HepG2 (cell line): Measurements from ENCODE around the gene GFY. TPM values are rescaled to one million over a fixed set of nuclear protein-coding genes. Genes with fewer than 3 reads are reported as not detected.

ENCODE experiments used
- CAMTA2 ChIP-seq: sonication (generic); formaldehyde crosslinking; IDR thresholded peaks from 2 replicates; pipeline ENCODE4 v1.4.0; 2020; ENCODE audit warnings: mild to moderate bottlenecking, missing genetic modification reagents, borderline replicate concordance
- HES4 ChIP-seq: sonication (generic); formaldehyde crosslinking; IDR thresholded peaks from 2 replicates; pipeline ENCODE4 v1.9.0; 2021; ENCODE audit warnings: mild to moderate bottlenecking, missing genetic modification reagents, borderline replicate concordance
- KAT8 ChIP-seq: IDR thresholded peaks from 2 replicates; pipeline ENCODE4 v1.6.1; 2016; ENCODE audit warnings: missing genetic modification reagents, missing compliant biosample characterization
- MZF1 ChIP-seq: sonication (generic); formaldehyde crosslinking; IDR thresholded peaks from 2 replicates; pipeline ENCODE4 v1.8.1; 2023; ENCODE audit warnings: mild to moderate bottlenecking, missing genetic modification reagents, borderline replicate concordance
- YEATS2 ChIP-seq: sonication (generic); formaldehyde crosslinking; IDR thresholded peaks from 2 replicates; pipeline ENCODE4 v1.4.0; 2020; ENCODE audit warnings: missing genetic modification reagents, borderline replicate concordance
- ZNF251 ChIP-seq: sonication (generic); formaldehyde crosslinking; IDR thresholded peaks from 2 replicates; pipeline ENCODE4 v1.9.0; 2021; ENCODE audit warnings: mild to moderate bottlenecking, missing genetic modification reagents
- ZNF343 ChIP-seq: sonication (generic); formaldehyde crosslinking; IDR thresholded peaks from 2 replicates; pipeline ENCODE4 v1.4.0; 2020; ENCODE audit warnings: mild to moderate bottlenecking, missing genetic modification reagents
- ZNF720 ChIP-seq: sonication (generic); formaldehyde crosslinking; IDR thresholded peaks from 2 replicates; pipeline ENCODE4 v1.4.0; 2020; ENCODE audit warnings: missing genetic modification reagents
- polyA plus RNA-seq, 8 experiments: library from polyadenylated mRNA; depleted of rRNA in 3 of 8; stranded (reverse) in 7 of 8; unstranded in 1 of 8; fragments of >200 nt; fragmentation: Illumina TruSeq in 4 of 8; extraction: Trizol in 4 of 8; gene quantifications; 2 replicates each; pipeline versions ENCODE4 v1.2.1 to v1.2.3, GENCODE V29; 2011 to 2016; ENCODE audit warnings: low read depth in 4 of 8, missing spikeins in 1 of 8, mixed read lengths in 1 of 8; ENCODE audit not compliant: insufficient read depth in 1 of 8
- total RNA-seq, 5 experiments: library from RNA; depleted of rRNA; stranded (reverse); fragments of >200 nt; fragmentation: Illumina TruSeq; extraction: Trizol; gene quantifications; 2 replicates each; pipeline ENCODE4 v1.2.3, GENCODE V29; 2016; ENCODE audit warnings: low read depth in 1 of 5
- TF ChIP-seq, protein P1 (sequence below): sonication (generic); formaldehyde crosslinking; IDR thresholded peaks from 2 replicates; pipeline ENCODE4 v1.9.0; 2021; ENCODE audit warnings: mild to moderate bottlenecking, missing genetic modification reagents
- TF ChIP-seq, protein P2 (sequence below): sonication (generic); formaldehyde crosslinking; IDR thresholded peaks from 2 replicates; pipeline ENCODE4 v1.4.0; 2020; ENCODE audit warnings: mild to moderate bottlenecking, missing genetic modification reagents
- TF ChIP-seq, protein P3 (sequence below): sonication (generic); formaldehyde crosslinking; conservative IDR thresholded peaks from 2 replicates; pipeline ENCODE4 v1.4.0; 2020; ENCODE audit warnings: missing genetic modification reagents
- TF ChIP-seq, protein P4 (sequence below): sonication (generic); formaldehyde crosslinking; conservative IDR thresholded peaks from 2 replicates; pipeline ENCODE4 v1.4.0; 2020; ENCODE audit warnings: missing genetic modification reagents
- TF ChIP-seq, protein P5 (sequence below): sonication (generic); formaldehyde crosslinking; IDR thresholded peaks from 2 replicates; pipeline ENCODE4 v1.5.0; 2020; ENCODE audit warnings: mild to moderate bottlenecking, missing genetic modification reagents, moderate library complexity
- TF ChIP-seq, protein P6 (sequence below): sonication (generic); formaldehyde crosslinking; IDR thresholded peaks from 2 replicates; pipeline ENCODE4 v1.8.0; 2022; ENCODE audit warnings: low read depth, missing genetic modification reagents

Gene GFY
- total and polyA plus RNA-seq, 2 of the 13 experiments (the other 11 are each of a cell fraction or from before 2014, with no cell fraction given), result not detected

DNA sequence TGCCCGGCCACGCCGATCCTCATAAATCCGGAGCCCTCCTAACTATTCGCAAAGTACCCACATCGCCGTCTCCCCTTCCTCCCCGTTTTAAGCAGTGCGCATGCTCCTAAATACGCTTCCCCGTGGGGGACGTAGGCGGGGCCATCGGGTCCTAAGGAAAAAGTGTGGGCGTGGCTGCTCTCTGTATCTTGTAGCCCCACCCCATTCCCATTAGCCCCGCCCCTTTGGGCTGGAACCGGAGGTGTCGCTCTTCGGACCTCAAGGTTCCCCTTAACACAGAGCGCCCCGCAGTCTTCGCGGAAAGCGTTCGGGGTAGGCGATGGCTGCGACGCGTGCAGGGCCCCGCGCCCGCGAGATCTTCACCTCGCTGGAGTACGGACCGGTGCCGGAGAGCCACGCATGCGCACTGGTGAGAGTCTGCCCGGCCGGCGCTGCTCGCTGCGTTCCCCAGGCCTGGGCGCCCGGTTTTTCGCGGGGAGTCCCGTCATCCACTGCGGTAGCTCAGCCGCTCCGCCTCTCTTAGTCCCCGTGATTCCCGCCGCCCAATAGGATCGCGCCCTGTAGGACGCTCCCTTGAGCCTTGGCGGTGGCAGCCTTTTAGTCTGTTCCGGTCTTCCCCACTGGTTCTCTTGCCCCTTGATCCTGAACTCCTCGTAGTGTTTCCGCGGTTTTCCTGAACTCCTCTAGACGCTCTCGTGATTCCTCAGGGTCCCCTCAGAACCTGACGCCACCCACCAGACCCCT lies 28.0 kb downstream of the GFY start, which contains the start of gene ALDH16A1 (continued):
- TF ChIP-seq, protein P1, sequence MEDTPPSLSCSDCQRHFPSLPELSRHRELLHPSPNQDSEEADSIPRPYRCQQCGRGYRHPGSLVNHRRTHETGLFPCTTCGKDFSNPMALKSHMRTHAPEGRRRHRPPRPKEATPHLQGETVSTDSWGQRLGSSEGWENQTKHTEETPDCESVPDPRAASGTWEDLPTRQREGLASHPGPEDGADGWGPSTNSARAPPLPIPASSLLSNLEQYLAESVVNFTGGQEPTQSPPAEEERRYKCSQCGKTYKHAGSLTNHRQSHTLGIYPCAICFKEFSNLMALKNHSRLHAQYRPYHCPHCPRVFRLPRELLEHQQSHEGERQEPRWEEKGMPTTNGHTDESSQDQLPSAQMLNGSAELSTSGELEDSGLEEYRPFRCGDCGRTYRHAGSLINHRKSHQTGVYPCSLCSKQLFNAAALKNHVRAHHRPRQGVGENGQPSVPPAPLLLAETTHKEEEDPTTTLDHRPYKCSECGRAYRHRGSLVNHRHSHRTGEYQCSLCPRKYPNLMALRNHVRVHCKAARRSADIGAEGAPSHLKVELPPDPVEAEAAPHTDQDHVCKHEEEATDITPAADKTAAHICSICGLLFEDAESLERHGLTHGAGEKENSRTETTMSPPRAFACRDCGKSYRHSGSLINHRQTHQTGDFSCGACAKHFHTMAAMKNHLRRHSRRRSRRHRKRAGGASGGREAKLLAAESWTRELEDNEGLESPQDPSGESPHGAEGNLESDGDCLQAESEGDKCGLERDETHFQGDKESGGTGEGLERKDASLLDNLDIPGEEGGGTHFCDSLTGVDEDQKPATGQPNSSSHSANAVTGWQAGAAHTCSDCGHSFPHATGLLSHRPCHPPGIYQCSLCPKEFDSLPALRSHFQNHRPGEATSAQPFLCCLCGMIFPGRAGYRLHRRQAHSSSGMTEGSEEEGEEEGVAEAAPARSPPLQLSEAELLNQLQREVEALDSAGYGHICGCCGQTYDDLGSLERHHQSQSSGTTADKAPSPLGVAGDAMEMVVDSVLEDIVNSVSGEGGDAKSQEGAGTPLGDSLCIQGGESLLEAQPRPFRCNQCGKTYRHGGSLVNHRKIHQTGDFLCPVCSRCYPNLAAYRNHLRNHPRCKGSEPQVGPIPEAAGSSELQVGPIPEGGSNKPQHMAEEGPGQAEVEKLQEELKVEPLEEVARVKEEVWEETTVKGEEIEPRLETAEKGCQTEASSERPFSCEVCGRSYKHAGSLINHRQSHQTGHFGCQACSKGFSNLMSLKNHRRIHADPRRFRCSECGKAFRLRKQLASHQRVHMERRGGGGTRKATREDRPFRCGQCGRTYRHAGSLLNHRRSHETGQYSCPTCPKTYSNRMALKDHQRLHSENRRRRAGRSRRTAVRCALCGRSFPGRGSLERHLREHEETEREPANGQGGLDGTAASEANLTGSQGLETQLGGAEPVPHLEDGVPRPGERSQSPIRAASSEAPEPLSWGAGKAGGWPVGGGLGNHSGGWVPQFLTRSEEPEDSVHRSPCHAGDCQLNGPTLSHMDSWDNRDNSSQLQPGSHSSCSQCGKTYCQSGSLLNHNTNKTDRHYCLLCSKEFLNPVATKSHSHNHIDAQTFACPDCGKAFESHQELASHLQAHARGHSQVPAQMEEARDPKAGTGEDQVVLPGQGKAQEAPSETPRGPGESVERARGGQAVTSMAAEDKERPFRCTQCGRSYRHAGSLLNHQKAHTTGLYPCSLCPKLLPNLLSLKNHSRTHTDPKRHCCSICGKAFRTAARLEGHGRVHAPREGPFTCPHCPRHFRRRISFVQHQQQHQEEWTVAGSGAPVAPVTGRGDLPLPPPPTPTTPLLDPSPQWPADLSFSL (CRISPR knock-in tag), result no peak
- TF ChIP-seq CAMTA2 (CRISPR knock-in tag) (peak; percentile 77), ZNF343 (CRISPR knock-in tag) (no peak), HES4 (CRISPR knock-in tag) (no peak), YEATS2 (CRISPR knock-in tag) (peak; percentile 88), ZNF251 (CRISPR knock-in tag) (no peak), KAT8 (CRISPR knock-in tag) (peak; percentile 83), ZNF720 (CRISPR knock-in tag) (no peak), MZF1 (CRISPR knock-in tag) (no peak)
- TF ChIP-seq, protein P2, sequence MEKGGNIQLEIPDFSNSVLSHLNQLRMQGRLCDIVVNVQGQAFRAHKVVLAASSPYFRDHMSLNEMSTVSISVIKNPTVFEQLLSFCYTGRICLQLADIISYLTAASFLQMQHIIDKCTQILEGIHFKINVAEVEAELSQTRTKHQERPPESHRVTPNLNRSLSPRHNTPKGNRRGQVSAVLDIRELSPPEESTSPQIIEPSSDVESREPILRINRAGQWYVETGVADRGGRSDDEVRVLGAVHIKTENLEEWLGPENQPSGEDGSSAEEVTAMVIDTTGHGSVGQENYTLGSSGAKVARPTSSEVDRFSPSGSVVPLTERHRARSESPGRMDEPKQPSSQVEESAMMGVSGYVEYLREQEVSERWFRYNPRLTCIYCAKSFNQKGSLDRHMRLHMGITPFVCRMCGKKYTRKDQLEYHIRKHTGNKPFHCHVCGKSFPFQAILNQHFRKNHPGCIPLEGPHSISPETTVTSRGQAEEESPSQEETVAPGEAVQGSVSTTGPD (CRISPR knock-in tag), result no peak
- TF ChIP-seq, protein P3, sequence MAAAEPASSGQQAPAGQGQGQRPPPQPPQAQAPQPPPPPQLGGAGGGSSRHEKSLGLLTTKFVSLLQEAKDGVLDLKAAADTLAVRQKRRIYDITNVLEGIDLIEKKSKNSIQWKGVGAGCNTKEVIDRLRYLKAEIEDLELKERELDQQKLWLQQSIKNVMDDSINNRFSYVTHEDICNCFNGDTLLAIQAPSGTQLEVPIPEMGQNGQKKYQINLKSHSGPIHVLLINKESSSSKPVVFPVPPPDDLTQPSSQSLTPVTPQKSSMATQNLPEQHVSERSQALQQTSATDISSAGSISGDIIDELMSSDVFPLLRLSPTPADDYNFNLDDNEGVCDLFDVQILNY (CRISPR knock-in tag), result peak; percentile 95
- TF ChIP-seq, protein P4, sequence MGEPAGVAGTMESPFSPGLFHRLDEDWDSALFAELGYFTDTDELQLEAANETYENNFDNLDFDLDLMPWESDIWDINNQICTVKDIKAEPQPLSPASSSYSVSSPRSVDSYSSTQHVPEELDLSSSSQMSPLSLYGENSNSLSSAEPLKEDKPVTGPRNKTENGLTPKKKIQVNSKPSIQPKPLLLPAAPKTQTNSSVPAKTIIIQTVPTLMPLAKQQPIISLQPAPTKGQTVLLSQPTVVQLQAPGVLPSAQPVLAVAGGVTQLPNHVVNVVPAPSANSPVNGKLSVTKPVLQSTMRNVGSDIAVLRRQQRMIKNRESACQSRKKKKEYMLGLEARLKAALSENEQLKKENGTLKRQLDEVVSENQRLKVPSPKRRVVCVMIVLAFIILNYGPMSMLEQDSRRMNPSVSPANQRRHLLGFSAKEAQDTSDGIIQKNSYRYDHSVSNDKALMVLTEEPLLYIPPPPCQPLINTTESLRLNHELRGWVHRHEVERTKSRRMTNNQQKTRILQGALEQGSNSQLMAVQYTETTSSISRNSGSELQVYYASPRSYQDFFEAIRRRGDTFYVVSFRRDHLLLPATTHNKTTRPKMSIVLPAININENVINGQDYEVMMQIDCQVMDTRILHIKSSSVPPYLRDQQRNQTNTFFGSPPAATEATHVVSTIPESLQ (CRISPR knock-in tag), result no peak
- TF ChIP-seq, protein P5, sequence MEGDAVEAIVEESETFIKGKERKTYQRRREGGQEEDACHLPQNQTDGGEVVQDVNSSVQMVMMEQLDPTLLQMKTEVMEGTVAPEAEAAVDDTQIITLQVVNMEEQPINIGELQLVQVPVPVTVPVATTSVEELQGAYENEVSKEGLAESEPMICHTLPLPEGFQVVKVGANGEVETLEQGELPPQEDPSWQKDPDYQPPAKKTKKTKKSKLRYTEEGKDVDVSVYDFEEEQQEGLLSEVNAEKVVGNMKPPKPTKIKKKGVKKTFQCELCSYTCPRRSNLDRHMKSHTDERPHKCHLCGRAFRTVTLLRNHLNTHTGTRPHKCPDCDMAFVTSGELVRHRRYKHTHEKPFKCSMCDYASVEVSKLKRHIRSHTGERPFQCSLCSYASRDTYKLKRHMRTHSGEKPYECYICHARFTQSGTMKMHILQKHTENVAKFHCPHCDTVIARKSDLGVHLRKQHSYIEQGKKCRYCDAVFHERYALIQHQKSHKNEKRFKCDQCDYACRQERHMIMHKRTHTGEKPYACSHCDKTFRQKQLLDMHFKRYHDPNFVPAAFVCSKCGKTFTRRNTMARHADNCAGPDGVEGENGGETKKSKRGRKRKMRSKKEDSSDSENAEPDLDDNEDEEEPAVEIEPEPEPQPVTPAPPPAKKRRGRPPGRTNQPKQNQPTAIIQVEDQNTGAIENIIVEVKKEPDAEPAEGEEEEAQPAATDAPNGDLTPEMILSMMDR (CRISPR knock-in tag), result peak; percentile 9
- TF ChIP-seq, protein P6, sequence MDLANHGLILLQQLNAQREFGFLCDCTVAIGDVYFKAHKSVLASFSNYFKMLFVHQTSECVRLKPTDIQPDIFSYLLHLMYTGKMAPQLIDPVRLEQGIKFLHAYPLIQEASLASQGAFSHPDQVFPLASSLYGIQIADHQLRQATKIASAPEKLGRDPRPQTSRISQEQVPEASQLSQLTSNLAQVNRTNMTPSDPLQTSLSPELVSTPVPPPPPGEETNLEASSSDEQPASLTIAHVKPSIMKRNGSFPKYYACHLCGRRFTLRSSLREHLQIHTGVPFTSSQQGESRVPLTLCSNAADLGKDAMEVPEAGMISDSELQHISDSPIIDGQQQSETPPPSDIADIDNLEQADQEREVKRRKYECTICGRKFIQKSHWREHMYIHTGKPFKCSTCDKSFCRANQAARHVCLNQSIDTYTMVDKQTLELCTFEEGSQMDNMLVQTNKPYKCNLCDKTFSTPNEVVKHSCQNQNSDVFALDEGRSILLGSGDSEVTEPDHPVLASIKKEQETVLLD (CRISPR knock-in tag), result peak; percentile 78; the same call in 1 of the 2 replicates
